Calu3 (cell line): Measurements from ENCODE around the gene AQP9. TPM values are rescaled to one million over a fixed set of nuclear protein-coding genes. Genes with fewer than 3 reads are reported as not detected.

Experiments
- BruUV-seq: library from RNA; stranded (reverse); fragments of 400-500 nt; replicated peaks from 2 replicates; lab custom pipeline; 2021; lab: Mats Ljungman, UMichigan
- CTCF ChIA-PET: fragments of 300-600 bp; sonication (Branson Sonifier 250); formaldehyde crosslinking; loops from one replicate; lab custom pipeline; 2022; ENCODE audit warnings: antibody characterized with exemption; lab: Charles Lee
- DNase-seq: peaks from one replicate; pipeline ENCODE4 v3.0.0; 2022
- H3K27ac Mint-ChIP-seq: one replicate; pipeline ENCODE4 v1.8.0; 2022; ENCODE audit warnings: mixed read lengths; ENCODE audit not compliant: unreplicated experiment
- H3K27me3 Mint-ChIP-seq: one replicate; pipeline ENCODE4 v1.8.0; 2022; ENCODE audit warnings: mixed read lengths; ENCODE audit not compliant: unreplicated experiment
- H3K36me3 Mint-ChIP-seq: one replicate; pipeline ENCODE4 v1.8.0; 2022; ENCODE audit warnings: mild to moderate bottlenecking, moderate library complexity, mixed read lengths; ENCODE audit not compliant: insufficient read depth, unreplicated experiment
- H3K4me1 Mint-ChIP-seq: one replicate; pipeline ENCODE4 v1.8.0; 2022; ENCODE audit warnings: mild to moderate bottlenecking, low read depth, mixed read lengths; ENCODE audit not compliant: unreplicated experiment
- H3K4me3 Mint-ChIP-seq: one replicate; pipeline ENCODE4 v1.8.0; 2022; ENCODE audit warnings: mild to moderate bottlenecking, low read depth, moderate library complexity, mixed read lengths; ENCODE audit not compliant: unreplicated experiment
- H3K9me3 Mint-ChIP-seq: one replicate; pipeline ENCODE4 v1.8.0; 2022; ENCODE audit warnings: low read depth, mixed read lengths; ENCODE audit not compliant: unreplicated experiment
- CTCF ChIP-seq: fragments of 200-600 bp; IDR thresholded peaks from one replicate; pipeline ENCODE4 v1.8.0; 2022; ENCODE audit warnings: antibody characterized with exemption; ENCODE audit not compliant: unreplicated experiment
- intact Hi-C: fragments of 100-400 bp; cut with micrococcal nuclease; formaldehyde crosslinking; loops from one replicate; pipeline ENCODE4 v1.10.0; 2022; ENCODE audit not compliant: unreplicated experiment
- total RNA-seq: library from RNA; stranded (reverse); gene quantifications from 2 replicates; pipeline ENCODE4 v1.2.3, GENCODE V29; 2022

Gene AQP9
- total RNA-seq, 1 experiment from 2014 or later: not detected

- BruUV-seq: no TSS peak
- Mint-ChIP-seq H3K36me3 (no peaks in the 10 kb centered on the region), H3K4me1 (peaks cover 58% of the 10 kb centered on the region), H3K27ac (no peak overlapping the region), H3K27me3 (no peaks in the 10 kb centered on the region), H3K4me3 (no peak overlapping the region), H3K9me3 (no peaks in the 10 kb centered on the region)
- DNase-seq: no peak
- CTCF ChIA-PET: no interaction called here
- TF ChIP-seq CTCF: no peak
- intact Hi-C loops: loop anchor here (2.0 kb wide), 1 partner anchor 99 kb away; no protein-coding TSS in a partner anchor
These were observed 95.2 kb downstream of the AQP9 start for GRCh38 chr15:58233341-58233740.

Other genes with a start within 250 kb of the AQP9 start
- gene ALDH1A2, start 72.7 kb upstream of the AQP9 start, total RNA-seq: 219 and 231 TPM in 2 replicates